ENCODE results near the gene COPG1.
A peak's percentile ranks its signal among the peaks of the same experiment; 100 is the strongest.

Gene COPG1

DNA sequence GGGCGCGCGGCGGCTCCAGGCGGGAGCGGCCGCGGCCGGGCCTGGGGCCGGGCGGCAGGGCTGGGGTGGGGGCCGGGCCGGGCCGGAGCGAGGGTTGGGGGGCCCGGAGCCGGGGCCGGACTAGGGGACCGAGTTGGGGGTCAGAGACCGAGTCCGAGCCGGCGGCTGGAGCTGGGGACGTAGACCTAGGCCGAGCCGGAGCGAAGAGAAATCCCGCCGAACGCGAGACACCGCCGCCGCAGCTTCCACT, 66.5 kb downstream of the COPG1 start:
- DNase-seq: no peak

DNA sequence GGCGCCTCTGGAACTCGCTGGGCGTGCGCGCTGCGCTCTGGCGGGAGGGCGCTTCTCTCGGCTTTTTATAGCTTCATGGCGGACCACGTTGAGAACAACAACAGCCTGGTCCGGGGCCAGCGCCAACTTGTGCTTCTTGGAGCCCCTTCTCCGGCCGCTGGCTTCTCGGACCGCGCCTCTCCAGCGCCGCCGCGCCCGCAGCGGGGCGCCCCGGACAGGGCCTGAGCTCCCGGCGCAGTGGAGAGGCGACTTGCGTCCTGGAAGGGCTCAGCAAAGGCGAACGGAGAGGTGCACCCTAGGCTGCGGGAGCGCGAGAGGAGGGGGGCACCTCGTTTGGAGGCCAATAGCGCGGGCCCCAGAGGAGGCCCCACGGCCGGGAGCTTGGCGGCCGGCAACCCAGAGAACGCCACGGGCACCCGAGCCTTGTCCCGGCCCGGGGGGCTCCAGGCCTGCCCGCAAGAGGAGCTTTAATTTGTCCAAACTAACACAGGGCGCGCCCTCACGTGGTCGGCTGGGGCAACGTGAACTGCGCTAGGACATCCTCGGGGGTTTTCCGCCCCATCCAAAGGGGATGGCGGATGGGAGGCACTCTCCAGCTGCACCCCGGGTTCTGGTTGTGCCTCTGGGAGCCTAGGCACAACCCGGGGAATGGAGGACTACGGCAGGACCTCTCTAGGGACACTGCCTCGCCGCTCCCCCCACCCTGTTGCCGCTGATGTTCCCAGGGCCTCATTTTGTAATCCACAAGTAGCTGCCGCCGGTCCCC, 67.0 kb downstream of the COPG1 start:
- DNase-seq: peak; percentile 93

DNA sequence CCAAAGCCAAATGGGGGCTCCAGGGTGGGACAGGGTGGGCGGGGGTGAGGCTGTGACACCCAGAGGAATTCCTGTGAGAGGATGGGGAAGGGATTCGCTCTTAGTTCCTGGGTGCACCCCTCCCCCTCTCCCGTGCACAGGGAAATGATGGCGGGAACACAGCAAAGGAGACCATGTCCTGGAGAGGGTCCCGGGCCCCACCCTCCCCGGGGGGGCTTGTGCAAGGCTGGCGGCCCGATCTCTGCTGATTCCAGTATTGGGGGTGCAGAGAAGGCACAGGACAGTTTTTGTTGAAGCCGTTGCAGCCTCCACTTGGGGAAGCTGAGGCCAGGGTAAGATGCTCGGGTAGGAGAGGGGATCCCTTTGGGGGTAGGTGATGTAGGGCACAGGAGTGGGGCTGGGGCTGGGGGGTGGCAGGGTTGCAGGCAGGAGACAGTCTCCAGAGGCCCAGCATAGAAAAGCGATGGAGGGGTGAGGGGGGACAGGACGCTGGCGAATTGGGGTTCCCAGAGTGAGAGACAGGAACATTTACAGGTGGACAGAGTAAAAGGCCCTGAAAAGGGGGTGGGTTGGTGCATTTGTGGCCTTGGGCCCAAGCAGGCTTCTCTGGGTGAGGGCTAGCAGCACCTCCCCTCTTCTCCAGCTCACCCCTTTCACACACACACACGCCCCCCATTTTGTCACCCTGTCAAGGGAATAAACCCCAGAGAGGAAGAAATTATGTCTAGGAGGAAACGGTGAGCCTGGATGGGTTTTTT, 67.8 kb downstream of the COPG1 start:
- DNase-seq: no peak

DNA sequence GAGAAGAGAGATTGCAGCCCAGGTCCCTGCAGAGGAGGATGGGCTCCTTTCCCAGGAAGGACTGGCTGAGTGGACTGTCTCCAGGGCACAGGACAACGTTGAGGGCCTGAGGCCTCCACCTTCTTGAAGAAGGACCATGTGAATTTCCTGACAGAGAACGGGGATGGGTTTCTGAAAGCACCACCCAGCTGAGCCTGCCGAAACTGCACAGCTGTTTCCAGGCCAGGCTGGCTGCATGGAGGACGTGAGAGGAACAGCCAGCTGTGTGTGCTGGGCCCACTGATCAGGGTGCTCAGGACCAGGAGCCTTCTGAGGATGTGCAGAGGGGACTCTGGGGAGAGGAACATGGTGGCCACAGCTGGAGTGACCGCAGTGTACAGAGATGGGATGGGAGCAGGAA, 68.4 kb downstream of the COPG1 start:
- no peak for DNase-seq

DNA sequence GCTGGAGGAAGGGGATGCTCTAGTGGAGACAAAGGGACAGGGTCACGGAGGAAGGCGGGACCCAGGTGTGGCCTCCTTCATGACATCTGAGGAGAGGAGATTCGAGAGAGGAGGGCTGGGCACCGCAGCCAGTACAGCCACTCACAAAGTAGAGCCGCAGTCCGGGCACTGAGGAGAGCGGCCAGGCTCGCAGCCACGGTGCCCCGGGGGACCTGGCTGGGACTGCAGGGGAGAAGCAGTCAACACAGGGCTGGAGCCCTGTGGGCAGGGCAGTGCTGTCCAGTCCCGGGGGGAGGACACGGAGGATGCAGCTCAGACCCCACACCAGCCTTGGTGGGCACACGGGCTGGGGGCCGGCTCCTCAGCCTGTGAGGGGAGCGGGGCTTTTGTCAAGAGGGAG, 69.5 kb downstream of the COPG1 start:
- DNase-seq: no peak

DNA sequence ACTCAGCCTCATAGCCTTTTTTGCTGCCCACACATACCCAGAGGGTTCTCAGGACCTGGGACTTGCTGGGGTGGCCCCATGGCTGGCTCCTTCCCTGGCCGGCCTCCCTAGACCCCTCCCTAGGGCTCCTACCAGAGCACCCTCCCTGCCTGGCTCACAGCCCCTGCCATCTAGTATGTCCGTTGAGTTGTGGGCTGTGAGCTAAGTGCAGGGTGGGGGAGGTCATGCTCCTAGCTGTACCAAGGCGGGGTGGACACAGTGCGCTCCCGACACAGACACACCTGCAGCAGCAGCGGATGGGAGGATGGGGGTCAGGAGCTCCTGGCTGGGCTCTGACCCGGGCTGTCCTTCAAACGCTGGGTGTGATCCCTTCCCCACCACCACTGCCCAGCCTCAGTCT, 70.9 kb downstream of the COPG1 start:
- no peak for DNase-seq

DNA sequence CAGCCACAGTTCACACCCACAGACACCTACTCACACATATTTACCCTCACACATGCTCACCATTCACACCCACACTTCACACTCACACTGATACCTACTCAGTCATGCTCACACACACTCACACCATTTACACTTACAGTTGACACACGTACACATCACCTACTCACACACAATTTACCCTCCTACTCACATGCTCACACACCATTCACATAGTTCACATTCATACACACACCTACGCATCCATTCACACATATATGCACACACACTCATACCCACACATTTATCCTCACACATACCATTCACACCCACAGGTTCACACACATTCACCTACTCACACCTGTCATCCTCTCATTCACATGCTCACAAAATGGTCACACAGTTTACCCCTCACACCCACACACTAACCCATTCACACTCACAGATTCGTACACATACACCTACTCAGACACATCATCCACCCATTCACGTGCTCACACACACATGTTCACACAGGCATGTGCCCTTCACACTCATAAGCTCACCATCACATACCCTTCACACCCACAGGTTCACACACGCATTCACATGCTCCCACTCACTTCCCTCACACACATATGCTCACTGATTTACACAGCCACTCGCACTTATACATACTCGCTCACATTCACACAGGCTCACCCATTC, 71.5 kb downstream of the COPG1 start:
- DNase-seq: no peak

DNA sequence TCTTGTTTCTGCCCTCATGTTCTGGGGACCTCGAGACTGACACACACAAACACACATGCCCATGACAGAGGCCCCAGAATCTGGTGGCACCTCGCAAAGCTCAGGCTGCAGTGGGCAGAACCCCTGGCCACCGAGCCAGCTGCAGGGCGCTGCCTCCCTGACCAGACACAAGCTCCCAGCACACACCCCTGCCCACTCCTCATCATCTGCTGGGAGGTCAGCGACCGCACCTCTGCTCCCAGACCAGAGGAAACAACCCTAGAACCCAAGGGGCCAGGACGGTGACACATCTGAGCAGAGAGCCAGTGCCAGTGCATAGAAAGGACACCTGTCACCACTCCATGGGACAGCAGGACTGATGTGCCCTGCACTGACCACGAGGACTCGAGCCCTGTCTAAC, 72.5 kb downstream of the COPG1 start:
- DNase-seq: no peak

DNA sequence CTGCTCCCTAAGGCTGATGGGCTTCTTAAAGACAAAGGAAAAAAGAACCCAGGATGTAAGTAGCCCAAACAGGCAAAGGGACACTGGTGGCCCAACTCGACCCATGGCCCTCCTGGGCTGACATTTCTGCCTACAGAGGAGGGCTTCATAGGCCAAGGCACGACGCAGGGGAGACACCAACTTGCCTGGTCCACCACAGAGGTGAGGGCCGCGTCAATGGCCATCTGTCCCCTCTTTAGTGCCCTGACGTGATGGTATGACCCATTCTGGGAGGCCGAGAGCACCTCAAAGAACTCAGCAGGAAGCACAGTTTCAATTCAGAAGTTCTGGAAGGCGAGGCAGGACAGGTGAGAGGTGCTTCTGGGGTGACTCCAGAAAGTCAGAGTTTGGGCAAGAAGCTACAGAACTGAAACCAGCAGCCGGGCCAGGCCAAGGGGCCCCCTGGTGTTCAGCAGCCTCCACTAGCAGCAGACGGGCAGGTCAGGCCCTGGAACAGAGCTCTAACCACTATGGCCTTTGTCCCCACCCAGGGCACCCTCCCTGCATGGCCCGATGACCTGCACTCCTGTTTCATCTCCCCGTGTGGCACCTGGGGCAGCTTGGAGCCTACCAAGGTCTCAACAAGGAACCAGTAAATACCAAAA, 74.4 kb downstream of the COPG1 start:
- no peak for DNase-seq

DNA sequence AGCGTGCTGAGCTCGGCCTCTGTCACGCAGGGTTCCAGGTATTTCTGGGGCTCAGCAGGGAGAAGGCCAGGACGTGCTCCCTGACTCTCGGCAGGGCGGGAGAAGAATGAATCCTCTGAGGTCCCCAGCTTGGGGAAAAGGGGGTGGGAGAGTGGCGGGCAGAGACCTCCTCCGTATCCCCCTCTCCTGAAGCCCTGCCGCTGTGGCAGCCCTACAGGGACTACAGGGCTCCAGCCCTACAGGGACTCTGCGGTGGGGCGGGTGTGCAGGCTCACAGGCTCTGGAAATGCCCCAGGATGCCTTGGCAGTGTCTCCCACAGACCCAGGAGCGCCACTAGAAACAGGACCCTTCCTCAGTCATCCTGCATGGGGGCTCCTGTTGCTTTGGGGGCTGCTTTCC, 75.4 kb downstream of the COPG1 start:
- DNase-seq: no peak

DNA sequence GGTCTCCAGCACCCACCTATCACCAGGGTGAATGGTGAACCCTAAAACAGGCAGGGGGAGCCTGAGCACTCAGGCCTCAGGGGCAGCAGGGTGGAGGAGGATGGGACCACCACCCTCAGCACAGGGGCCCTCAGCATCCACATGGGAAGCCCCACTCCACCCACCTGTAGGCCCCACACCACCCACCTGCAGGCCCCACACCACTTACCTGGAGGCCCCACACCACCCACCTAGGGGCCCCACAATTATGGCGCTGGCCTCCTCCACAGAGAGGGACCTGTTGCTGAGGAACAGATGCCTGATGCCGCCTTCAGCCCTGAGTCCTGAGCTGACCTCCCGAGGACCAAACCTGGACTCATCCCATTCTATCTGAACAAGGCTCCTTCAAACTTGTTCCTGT, 76.0 kb downstream of the COPG1 start:
- no peak for DNase-seq

DNA sequence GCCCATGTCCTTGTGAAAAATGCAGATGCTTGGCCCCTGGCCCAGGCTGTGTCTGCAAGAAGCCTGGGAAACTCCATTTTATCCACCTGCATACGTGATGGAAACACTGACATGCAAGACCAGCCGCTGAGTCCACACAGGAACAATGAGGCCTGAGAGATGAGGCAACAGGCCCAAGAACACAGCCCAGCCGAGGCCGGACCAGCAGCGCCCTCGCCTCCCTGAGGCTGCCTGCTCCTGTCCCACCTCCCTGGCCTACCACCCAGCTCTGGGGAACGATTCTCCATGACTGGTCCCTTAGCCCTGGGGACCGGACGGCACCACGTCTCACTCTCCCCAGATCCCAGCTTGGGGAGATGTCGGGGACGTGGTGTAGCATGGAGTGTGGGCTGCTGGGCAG, 76.7 kb downstream of the COPG1 start:
- DNase-seq: no peak

DNA sequence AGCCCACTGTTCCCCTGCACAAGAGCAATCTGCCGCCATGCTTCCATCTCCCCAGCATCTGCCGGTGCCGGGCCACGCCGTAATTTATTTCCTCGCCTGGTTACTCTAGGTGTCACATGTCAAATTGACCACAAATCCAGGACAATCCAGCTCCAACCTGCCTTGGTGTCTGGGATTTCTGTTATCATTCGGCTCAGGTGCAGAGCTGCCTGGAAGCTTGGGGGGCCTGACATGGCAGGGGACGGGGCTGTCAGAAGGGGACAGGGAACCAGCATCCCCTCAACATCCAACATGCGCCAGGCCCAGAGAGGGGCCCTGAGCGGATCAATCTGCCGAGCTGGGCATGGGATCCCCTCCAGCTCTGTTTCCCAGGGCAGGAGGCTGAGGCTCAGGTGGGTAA, 77.2 kb downstream of the COPG1 start:
- no peak for DNase-seq
